HepG2 (cell line): ENCODE measurements around the gene BCKDHB. TPM values are rescaled to one million over a fixed set of nuclear protein-coding genes. Genes with fewer than 3 reads are reported as not detected.
A peak's percentile ranks its signal among the peaks of the same experiment; 100 is the strongest.
"Not testable (repeated sequence)": the region's sequence is repeated elsewhere in the genome, so short reads cannot be mapped to it uniquely, and the experiment has no call there.

Experiments used
- ATAC-seq: fragments of 200-7000 bp; cut with Tn5 transposase; 3 replicates; pipeline ENCODE4 v1.9.1; 2020; ENCODE audit warnings: mild to moderate bottlenecking, moderate library complexity
- BruUV-seq: library from RNA; stranded (reverse); fragments of 400-500 nt; replicated peaks from 2 replicates; lab custom pipeline; 2021; lab: Mats Ljungman, UMichigan
- CTCF ChIA-PET: fragments of 300-600 bp; formaldehyde crosslinking; extraction: SDS; loops from one replicate; lab custom pipeline; 2021; ENCODE audit warnings: low total read pairs, inconsistent platforms, low intra/inter-chr PET ratio; lab: Yijun Ruan, JAX
- POLR2A ChIA-PET: fragments of 350-600 bp; sonication (Branson Sonifier 250); formaldehyde crosslinking; loops from one replicate; lab custom pipeline; 2020; ENCODE audit warnings: antibody characterized with exemption, inconsistent platforms; lab: Yijun Ruan, JAX
- DNase-seq: peaks from one replicate; pipeline ENCODE4 v3.0.0-alpha.2; 2015; ENCODE audit warnings: low spot score
- FAIRE-seq: peaks from 3 replicates; lab custom pipeline; 2011; peaks lifted over from hg19 to GRCh38; lab: Jason Lieb, UNC
- H2AFZ ChIP-seq: one replicate; pipeline ENCODE4 v1.6.1; 2011; ENCODE audit warnings: low read length, inconsistent platforms
- H3K27ac ChIP-seq: fragments of 300-600 bp; 3 replicates; pipeline ENCODE4 v1.8.0; 2011; ENCODE audit warnings: mixed run types, mild to moderate bottlenecking, mixed read lengths, low read length, inconsistent platforms; ENCODE audit not compliant: insufficient read depth; ENCODE audit errors: extremely low read length
- H3K27me3 ChIP-seq, 2 experiments: fragments of 200-600 bp in 1 of 2; 2 replicates in 1 of 2; 3 replicates in 1 of 2; pipeline versions ENCODE4 v1.6.0 to v1.8.0; 2011; ENCODE audit warnings: low read length in 2 of 2, mild to moderate bottlenecking in 2 of 2, moderate library complexity in 2 of 2, inconsistent platforms in 1 of 2; ENCODE audit not compliant: insufficient read depth in 2 of 2, control insufficient read depth in 1 of 2
- H3K36me3 ChIP-seq, 2 experiments: fragments of 200-600 bp in 1 of 2; replicated peaks in 1 of 2; 2 replicates in 1 of 2; 3 replicates in 1 of 2; pipeline versions ENCODE4 v1.5.1 to v1.8.0; 2011; ENCODE audit warnings: low read length in 2 of 2, inconsistent platforms in 1 of 2; ENCODE audit not compliant: insufficient read depth in 2 of 2, control insufficient read depth in 1 of 2
- H3K4me1 ChIP-seq: 2 replicates; pipeline ENCODE4 v1.5.1; 2012; ENCODE audit warnings: low read length, inconsistent platforms; ENCODE audit not compliant: insufficient read depth
- H3K4me2 ChIP-seq: 2 replicates; pipeline ENCODE4 v1.6.0; 2011; ENCODE audit warnings: low read depth, low read length, inconsistent platforms
- H3K4me3 ChIP-seq, 3 experiments: fragments of 200-600 bp in 1 of 3; sonication (generic), shearing (Covaris generic) in 1 of 3; replicated peaks in 1 of 3; 2 replicates each; pipeline ENCODE4 v1.5.1; 2011 to 2016; ENCODE audit warnings: low read length in 3 of 3, inconsistent platforms in 2 of 3, low read depth in 2 of 3, mild to moderate bottlenecking in 2 of 3, control low read depth in 1 of 3, mixed read lengths in 1 of 3; ENCODE audit not compliant: insufficient read depth in 1 of 3
- H3K79me2 ChIP-seq: one replicate; pipeline ENCODE4 v1.6.1; 2011; ENCODE audit warnings: low read length, inconsistent platforms; ENCODE audit not compliant: insufficient read depth
- H3K9ac ChIP-seq: 2 replicates; pipeline ENCODE4 v1.6.0; 2011; ENCODE audit warnings: mild to moderate bottlenecking, low read depth, low read length, inconsistent platforms; ENCODE audit not compliant: insufficient read depth
- H3K9me3 ChIP-seq: 2 replicates; pipeline ENCODE4 v1.5.1; 2012; ENCODE audit warnings: mild to moderate bottlenecking, low read length
- H4K20me1 ChIP-seq: 2 replicates; pipeline ENCODE4 v1.6.0; 2011; ENCODE audit warnings: inconsistent platforms, mild to moderate bottlenecking, low read length, moderate library complexity; ENCODE audit not compliant: insufficient read depth
- MAFF ChIP-seq: IDR thresholded peaks from 2 replicates; pipeline ENCODE4 v1.6.1; 2011; ENCODE audit warnings: low read depth, low read length, improper control_type of control experiment
- MAFK ChIP-seq, 2 experiments: IDR thresholded peaks in 1 of 2; conservative IDR thresholded peaks in 1 of 2; 2 replicates each; pipeline ENCODE4 v1.6.1; 2011; ENCODE audit warnings: improper control_type of control experiment in 2 of 2, low read length in 2 of 2
- NFATC3 ChIP-seq: sonication (generic); formaldehyde crosslinking; IDR thresholded peaks from 2 replicates; pipeline ENCODE4 v1.5.1; 2020; ENCODE audit warnings: mild to moderate bottlenecking, missing genetic modification reagents
- REPIN1 ChIP-seq: sonication (generic); formaldehyde crosslinking; IDR thresholded peaks from 2 replicates; pipeline ENCODE4 v1.8.0; 2022; ENCODE audit warnings: missing genetic modification reagents, low read depth, mild to moderate bottlenecking, borderline replicate concordance
- ZNF292 ChIP-seq: sonication (generic); formaldehyde crosslinking; IDR thresholded peaks from 2 replicates; pipeline ENCODE4 v1.8.1; 2022; ENCODE audit warnings: mild to moderate bottlenecking, low read depth, missing genetic modification reagents, borderline replicate concordance
- ZNF343 ChIP-seq: sonication (generic); formaldehyde crosslinking; IDR thresholded peaks from 2 replicates; pipeline ENCODE4 v1.4.0; 2020; ENCODE audit warnings: mild to moderate bottlenecking, missing genetic modification reagents
- WGBS: methylation state at CpG from one replicate; pipeline ENCODE4 v1.1.6; 2017; ENCODE audit warnings: low lambda C conversion rate; 5-methylcytosine and 5-hydroxymethylcytosine counted together
- in situ Hi-C: cut with HindIII; loops from 2 replicates; pipeline ENCODE4 v1.10.0; 2017; ENCODE audit warnings: low pct_unique_long_range_greater_than_20kb; ENCODE audit not compliant: extremely low pct_ligation_motif_present
- intact Hi-C: fragments of 100-400 bp; cut with micrococcal nuclease; formaldehyde crosslinking; loops from one replicate; pipeline ENCODE4 v1.10.0; 2022; ENCODE audit not compliant: unreplicated experiment
- polyA plus RNA-seq, 8 experiments: library from polyadenylated mRNA; depleted of rRNA in 3 of 8; stranded (reverse) in 7 of 8; unstranded in 1 of 8; fragments of >200 nt; fragmentation: Illumina TruSeq in 4 of 8; extraction: Trizol in 4 of 8; gene quantifications; 2 replicates each; pipeline versions ENCODE4 v1.2.1 to v1.2.3, GENCODE V29; 2011 to 2016; ENCODE audit warnings: low read depth in 4 of 8, missing spikeins in 1 of 8, mixed read lengths in 1 of 8; ENCODE audit not compliant: insufficient read depth in 1 of 8
- total RNA-seq, 5 experiments: library from RNA; depleted of rRNA; stranded (reverse); fragments of >200 nt; fragmentation: Illumina TruSeq; extraction: Trizol; gene quantifications; 2 replicates each; pipeline ENCODE4 v1.2.3, GENCODE V29; 2016; ENCODE audit warnings: low read depth in 1 of 5
- TF ChIP-seq, protein P1 (sequence below): sonication (generic); formaldehyde crosslinking; IDR thresholded peaks from 2 replicates; pipeline ENCODE4 v1.5.0; 2020; ENCODE audit warnings: missing genetic modification reagents

BCKDHB gene
- total and polyA plus RNA-seq, 2 of the 13 experiments (the other 11 are each of a cell fraction or from before 2014, with no cell fraction given): 10.8 to 13.6 TPM

GRCh38 chr6:80106418-80107235 is at the start of gene BCKDHB (continued):
- TF ChIP-seq, protein P1, sequence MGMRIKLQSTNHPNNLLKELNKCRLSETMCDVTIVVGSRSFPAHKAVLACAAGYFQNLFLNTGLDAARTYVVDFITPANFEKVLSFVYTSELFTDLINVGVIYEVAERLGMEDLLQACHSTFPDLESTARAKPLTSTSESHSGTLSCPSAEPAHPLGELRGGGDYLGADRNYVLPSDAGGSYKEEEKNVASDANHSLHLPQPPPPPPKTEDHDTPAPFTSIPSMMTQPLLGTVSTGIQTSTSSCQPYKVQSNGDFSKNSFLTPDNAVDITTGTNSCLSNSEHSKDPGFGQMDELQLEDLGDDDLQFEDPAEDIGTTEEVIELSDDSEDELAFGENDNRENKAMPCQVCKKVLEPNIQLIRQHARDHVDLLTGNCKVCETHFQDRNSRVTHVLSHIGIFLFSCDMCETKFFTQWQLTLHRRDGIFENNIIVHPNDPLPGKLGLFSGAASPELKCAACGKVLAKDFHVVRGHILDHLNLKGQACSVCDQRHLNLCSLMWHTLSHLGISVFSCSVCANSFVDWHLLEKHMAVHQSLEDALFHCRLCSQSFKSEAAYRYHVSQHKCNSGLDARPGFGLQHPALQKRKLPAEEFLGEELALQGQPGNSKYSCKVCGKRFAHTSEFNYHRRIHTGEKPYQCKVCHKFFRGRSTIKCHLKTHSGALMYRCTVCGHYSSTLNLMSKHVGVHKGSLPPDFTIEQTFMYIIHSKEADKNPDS: no peak
- TF ChIP-seq ZNF292 (CRISPR knock-in tag): no peak
- no peak for TF ChIP-seq NFATC3 (CRISPR knock-in tag)
- TF ChIP-seq, all 625 proteins: peak for 240

DNA sequence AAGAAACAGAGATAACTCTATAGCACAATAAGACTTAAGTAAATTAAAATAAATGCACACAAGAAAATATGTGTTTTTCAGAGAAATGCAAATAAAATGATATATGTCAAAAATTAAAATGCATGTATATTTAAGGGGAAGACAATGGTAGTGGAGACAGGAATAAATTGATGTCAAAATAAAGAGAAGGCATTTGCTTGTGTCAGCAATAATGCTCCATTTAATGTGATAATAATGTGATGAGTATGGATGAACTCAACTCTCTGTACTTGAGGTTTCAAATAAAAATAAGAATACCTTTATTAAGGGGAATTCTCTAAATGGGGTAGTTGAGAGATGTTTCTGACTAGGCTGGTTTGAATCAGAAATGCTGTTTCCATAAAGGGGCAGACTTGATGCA is 45.7 kb upstream of the BCKDHB start:
- H3K4me1 ChIP-seq: no peaks in the 10 kb centered on the region
- no peak overlapping the region for H3K4me2 ChIP-seq
- ChIA-PET CTCF (no interaction called here), POLR2A (no interaction called here)
- H3K36me3 ChIP-seq: no peaks in the 10 kb centered on the region
- no peak overlapping the region for H3K9ac ChIP-seq
- ATAC-seq (no peak), FAIRE-seq (no peak), DNase-seq (no peak)
- TF ChIP-seq MAFF (peak; percentile 85), REPIN1 (CRISPR knock-in tag) (no peak), ZNF343 (no peak), MAFK (conservative IDR thresholded peaks at IDR 0.05 in 1 of 2, IDR thresholded peaks at IDR 0.05 in 1 of 2; ENCODE audit: low read length in 2 of 2) (peak; percentile 75 to 87; a peak in 3 of 4 replicates)
- no peak overlapping the region for H3K27ac ChIP-seq
- intact Hi-C loops: no loop called here
- no peaks in the 10 kb centered on the region for H4K20me1 ChIP-seq
- no peaks in the 10 kb centered on the region for H3K9me3 ChIP-seq
- in situ Hi-C loops: no loop called here
- H2AFZ ChIP-seq: no peak overlapping the region
- BruUV-seq: no TSS peak
- no peak overlapping the region for H3K4me3 ChIP-seq
- H3K79me2 ChIP-seq: no peaks in the 10 kb centered on the region
- no peaks in the 10 kb centered on the region for H3K27me3 ChIP-seq

DNA sequence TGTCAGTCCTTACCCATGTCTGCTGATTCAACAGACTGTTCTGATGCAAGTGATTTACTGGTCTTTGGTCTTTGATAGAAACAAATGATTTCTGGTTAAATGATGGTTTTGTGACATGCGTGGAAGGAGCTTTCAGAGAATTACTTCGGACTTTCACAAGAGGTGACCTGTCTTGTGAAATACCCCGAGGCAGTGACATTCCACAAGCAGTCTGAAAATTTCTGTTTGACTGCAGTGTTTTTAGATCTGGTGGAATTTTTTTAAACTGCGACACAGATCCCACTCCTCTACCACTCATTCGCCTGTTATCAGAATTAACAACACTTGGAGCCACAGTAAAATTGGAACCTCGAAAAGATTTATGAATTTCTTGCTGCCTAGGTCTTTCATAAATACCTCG is 38.3 kb upstream of the BCKDHB start:
- H2AFZ ChIP-seq, H3K4me3 ChIP-seq, H3K27me3 ChIP-seq, H4K20me1 ChIP-seq, CTCF ChIA-PET, BruUV-seq, in situ Hi-C loops, DNase-seq, H3K4me2 ChIP-seq, H3K4me1 ChIP-seq, intact Hi-C loops, H3K9me3 ChIP-seq, POLR2A ChIA-PET, H3K36me3 ChIP-seq, ATAC-seq, H3K79me2 ChIP-seq, H3K27ac ChIP-seq, H3K9ac ChIP-seq: not testable (repeated sequence)
- WGBS: 19% methylated on average over 5 of the region's 7 CpGs
- peak; percentile 48 for FAIRE-seq

DNA sequence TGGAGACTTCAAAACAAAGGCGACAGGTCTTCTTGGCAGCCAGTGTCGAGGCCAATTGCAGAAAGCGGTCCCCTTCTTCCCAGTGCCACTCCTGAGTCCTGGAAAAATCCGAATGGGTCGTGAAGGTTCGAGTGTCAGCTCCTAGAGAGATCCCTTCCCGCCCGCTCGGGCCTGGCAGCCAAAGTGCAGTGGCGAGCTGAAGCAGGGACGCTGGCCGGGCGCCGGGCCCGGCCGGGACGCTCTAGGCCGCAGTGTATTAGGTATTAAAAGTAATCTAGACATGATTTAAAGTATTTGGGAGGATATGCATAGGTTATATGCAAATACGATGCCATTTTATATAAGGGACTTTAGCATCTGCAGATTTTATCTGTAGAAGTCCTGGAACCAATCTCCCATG is 36.0 kb upstream of the BCKDHB start:
- H3K4me1 ChIP-seq, CTCF ChIA-PET, POLR2A ChIA-PET, H3K9me3 ChIP-seq, DNase-seq, H3K4me2 ChIP-seq, intact Hi-C loops, BruUV-seq, H3K79me2 ChIP-seq, H2AFZ ChIP-seq, H3K27me3 ChIP-seq, H3K4me3 ChIP-seq, H3K9ac ChIP-seq, in situ Hi-C loops, H4K20me1 ChIP-seq, ATAC-seq, H3K36me3 ChIP-seq, H3K27ac ChIP-seq, FAIRE-seq: not testable (repeated sequence)
- 42% methylated on average over 12 of the region's 19 CpGs for WGBS
